Trophoblast cell (in vitro differentiated cells and primary cell): ENCODE data around the gene CDC7. TPM values are rescaled to one million over a fixed set of nuclear protein-coding genes. Genes with fewer than 3 reads are reported as not detected.

ENCODE experiments used
- DNase-seq, 2 donors: peaks; one replicate each; pipeline ENCODE4 v3.0.0-alpha.2; 2016
- H2AFZ ChIP-seq: 2 replicates; pipeline ENCODE4 v1.6.1; 2013; ENCODE audit warnings: low read length, moderate library complexity, mild to moderate bottlenecking; ENCODE audit not compliant: insufficient read depth, poor library complexity
- H2AK5ac ChIP-seq: 2 replicates; pipeline ENCODE4 v1.6.1; 2013; ENCODE audit warnings: mild to moderate bottlenecking, low read length
- H2BK120ac ChIP-seq: 2 replicates; pipeline ENCODE4 v1.6.1; 2013; ENCODE audit warnings: low read length, mild to moderate bottlenecking, moderate library complexity; ENCODE audit not compliant: insufficient read depth, poor library complexity
- H2BK12ac ChIP-seq: 2 replicates; pipeline ENCODE4 v1.6.1; 2013; ENCODE audit warnings: mild to moderate bottlenecking, low read length, moderate library complexity
- H2BK5ac ChIP-seq: 2 replicates; pipeline ENCODE4 v1.6.1; 2013; ENCODE audit warnings: low read length, low read depth, moderate library complexity, mild to moderate bottlenecking; ENCODE audit not compliant: poor library complexity
- H3K14ac ChIP-seq: 2 replicates; pipeline ENCODE4 v1.6.1; 2013; ENCODE audit warnings: mild to moderate bottlenecking, low read length
- H3K18ac ChIP-seq: 2 replicates; pipeline ENCODE4 v1.6.1; 2013; ENCODE audit warnings: mild to moderate bottlenecking, low read length
- H3K23ac ChIP-seq: 2 replicates; pipeline ENCODE4 v1.6.1; 2013; ENCODE audit warnings: low read length
- H3K27ac ChIP-seq: 2 replicates; pipeline ENCODE4 v1.5.1; 2013; ENCODE audit warnings: low read depth, mild to moderate bottlenecking, inconsistent platforms, low read length, moderate library complexity
- H3K27me3 ChIP-seq: 2 replicates; pipeline ENCODE4 v1.6.1; 2013; ENCODE audit warnings: inconsistent platforms, mild to moderate bottlenecking, low read length, moderate library complexity; ENCODE audit not compliant: insufficient read depth
- H3K36me3 ChIP-seq, 2 experiments: 1 replicate in 1 of 2; 2 replicates in 1 of 2; pipeline ENCODE4 v1.6.1; 2013; ENCODE audit warnings: low read length in 2 of 2, mild to moderate bottlenecking in 2 of 2, moderate library complexity in 1 of 2; ENCODE audit not compliant: insufficient read depth in 2 of 2, control insufficient read depth in 1 of 2
- H3K4ac ChIP-seq: 2 replicates; pipeline ENCODE4 v1.6.1; 2013; ENCODE audit warnings: low read depth, mild to moderate bottlenecking, low read length, moderate library complexity
- H3K4me1 ChIP-seq, 2 experiments: 1 replicate in 1 of 2; 2 replicates in 1 of 2; pipeline ENCODE4 v1.6.1; 2013; ENCODE audit warnings: low read length in 2 of 2, mild to moderate bottlenecking in 2 of 2, moderate library complexity in 1 of 2; ENCODE audit not compliant: insufficient read depth in 2 of 2, control insufficient read depth in 1 of 2
- H3K4me2 ChIP-seq: 2 replicates; pipeline ENCODE4 v1.6.1; 2013; ENCODE audit warnings: inconsistent platforms, mild to moderate bottlenecking, low read length, moderate library complexity
- H3K4me3 ChIP-seq: 2 replicates; pipeline ENCODE4 v1.5.1; 2013; ENCODE audit warnings: mild to moderate bottlenecking, low read depth, low read length, inconsistent platforms
- H3K79me1 ChIP-seq: one replicate; pipeline ENCODE4 v1.6.1; 2013; ENCODE audit warnings: low read length
- H3K79me2 ChIP-seq: 2 replicates; pipeline ENCODE4 v1.6.1; 2013; ENCODE audit warnings: low read length, mild to moderate bottlenecking; ENCODE audit not compliant: control insufficient read depth, insufficient read depth, poor library complexity
- H3K9ac ChIP-seq: 2 replicates; pipeline ENCODE4 v1.6.1; 2013; ENCODE audit warnings: mild to moderate bottlenecking, low read length
- H3K9me3 ChIP-seq: 2 replicates; pipeline ENCODE4 v1.6.1; 2013; ENCODE audit warnings: low read depth, mild to moderate bottlenecking, control low read depth, inconsistent platforms, low read length; ENCODE audit not compliant: insufficient read depth
- H4K12ac ChIP-seq: 2 replicates; pipeline ENCODE4 v1.6.1; 2013; ENCODE audit warnings: low read depth, mild to moderate bottlenecking, low read length, moderate library complexity
- H4K8ac ChIP-seq: 2 replicates; pipeline ENCODE4 v1.6.1; 2013; ENCODE audit warnings: low read depth, mild to moderate bottlenecking, low read length, moderate library complexity
- H4K91ac ChIP-seq: one replicate; pipeline ENCODE4 v1.6.1; 2013; ENCODE audit warnings: low read depth, mild to moderate bottlenecking, low read length, moderate library complexity
- WGBS: extraction: QIAGEN DNeasy Blood & Tissue Kit; methylation state at CpG from one replicate; pipeline ENCODE4 v1.1.7; 2013; ENCODE audit warnings: missing lambda C conversion rate; ENCODE audit not compliant: insufficient read length, insufficient coverage; ENCODE audit errors: extremely low coverage; 5-methylcytosine and 5-hydroxymethylcytosine counted together
- polyA plus RNA-seq: library from polyadenylated mRNA; stranded (reverse); fragments of 200-250 nt; gene quantifications from 2 replicates; pipeline ENCODE4 v1.2.3, GENCODE V29; 2013

The CDC7 gene
- 6.8 and 7.3 TPM in 2 replicates for polyA plus RNA-seq

- peak within 1 kb of the TSS; percentile 95 for H3K27ac ChIP-seq
- peaks cover 2% of the 10 kb centered on the region for H3K79me2 ChIP-seq
- no CpG with 5 or more reads among the region's 68 CpGs for WGBS
- no peak within 1 kb of the TSS for H3K23ac ChIP-seq
- H3K27me3 ChIP-seq, result no peaks in the 10 kb centered on the region
- H2BK120ac ChIP-seq, result peak within 1 kb of the TSS; percentile 68
- peaks cover 7% of the 10 kb centered on the region for H3K79me1 ChIP-seq
- peak within 1 kb of the TSS; percentile 87 for H3K9ac ChIP-seq
- H3K18ac ChIP-seq, result peak within 1 kb of the TSS; percentile 88
- H3K4me1 ChIP-seq, result no peaks in the 10 kb centered on the region
- H3K14ac ChIP-seq, result peak within 1 kb of the TSS; percentile 95
- H3K9me3 ChIP-seq, result no peaks in the 10 kb centered on the region
- H4K91ac ChIP-seq, result peak within 1 kb of the TSS; percentile 95
- peak within 1 kb of the TSS; percentile 51 for H2BK12ac ChIP-seq
- peak within 1 kb of the TSS; percentile 82 for H2AK5ac ChIP-seq
- H2BK5ac ChIP-seq, result peak within 1 kb of the TSS; percentile 93
- H3K4ac ChIP-seq, result peak within 1 kb of the TSS; percentile 35
- peak; percentile 87 to 96 for DNase-seq
- H2AFZ ChIP-seq, result peak within 1 kb of the TSS; percentile 85
- peak within 1 kb of the TSS; percentile 77 for H3K4me3 ChIP-seq
- peak within 1 kb of the TSS; percentile 89 for H4K12ac ChIP-seq
- no peaks in the 10 kb centered on the region for H3K36me3 ChIP-seq
- H4K8ac ChIP-seq, result peak within 1 kb of the TSS; percentile 95
- H3K4me2 ChIP-seq, result peak within 1 kb of the TSS; percentile 76
Observed at GRCh38 chr1:91500756-91501522, at the start of gene CDC7. TSS of gene CDC7 (plus strand) at chr1:91500851. CDS start at chr1:91501717, 866 bp downstream.

- H3K36me3 ChIP-seq, result no peaks in the 10 kb centered on the region
- no peak for DNase-seq
- no peak overlapping the region for H3K9ac ChIP-seq
- H3K18ac ChIP-seq, result no peak overlapping the region
- no CpG with 5 or more reads among the region's 2 CpGs for WGBS
- H3K79me1 ChIP-seq, result no peaks in the 10 kb centered on the region
- no peaks in the 10 kb centered on the region for H3K9me3 ChIP-seq
- no peak overlapping the region for H4K91ac ChIP-seq
- no peak overlapping the region for H3K4me3 ChIP-seq
- no peak overlapping the region for H2BK120ac ChIP-seq
- no peak overlapping the region for H2BK12ac ChIP-seq
- no peak overlapping the region for H3K23ac ChIP-seq
- no peaks in the 10 kb centered on the region for H3K79me2 ChIP-seq
- no peak overlapping the region for H2AK5ac ChIP-seq
- no peak overlapping the region for H4K12ac ChIP-seq
- H3K27ac ChIP-seq, result no peak overlapping the region
- no peak overlapping the region for H3K14ac ChIP-seq
- no peak overlapping the region for H3K4ac ChIP-seq
- no peak overlapping the region for H4K8ac ChIP-seq
- H3K27me3 ChIP-seq, result no peaks in the 10 kb centered on the region
- H2AFZ ChIP-seq, result no peak overlapping the region
- H2BK5ac ChIP-seq, result no peak overlapping the region
- H3K4me1 ChIP-seq, result no peaks in the 10 kb centered on the region
- H3K4me2 ChIP-seq, result no peak overlapping the region
Observed at GRCh38 chr1:91454136-91454535, 46.5 kb upstream of the CDC7 start.

- no CpG with 5 or more reads among the region's 3 CpGs for WGBS
- H2AFZ ChIP-seq, result no peak overlapping the region
- no peak overlapping the region for H3K14ac ChIP-seq
Observed at GRCh38 chr1:91455334-91455733, 45.3 kb upstream of the CDC7 start.

GRCh38 chr1:91455896-91456295 lies 44.8 kb upstream of the CDC7 start:
- H4K91ac ChIP-seq, result no peak overlapping the region
- DNase-seq, result no peak
- no CpG with 5 or more reads among the region's 1 CpG for WGBS

More at GRCh38 chr1:91455334-91455733, 45.3 kb upstream of the CDC7 start:
- Histone ChIP-seq H3K4ac (no peak overlapping the region), H3K9me3 (no peaks in the 10 kb centered on the region), H4K8ac (no peak overlapping the region), H4K91ac (no peak overlapping the region), H3K4me3 (no peak overlapping the region), H2BK5ac (no peak overlapping the region), H2AK5ac (no peak overlapping the region), H3K18ac (no peak overlapping the region), H4K12ac (no peak overlapping the region), H3K23ac (no peak overlapping the region), H3K79me2 (no peaks in the 10 kb centered on the region), H3K4me1 (no peaks in the 10 kb centered on the region), H3K79me1 (no peaks in the 10 kb centered on the region), H2BK12ac (no peak overlapping the region), H3K27ac (no peak overlapping the region), H3K4me2 (no peak overlapping the region), H3K27me3 (no peaks in the 10 kb centered on the region), H3K9ac (no peak overlapping the region), H3K36me3 (no peaks in the 10 kb centered on the region), H2BK120ac (no peak overlapping the region)
- no peak for DNase-seq

More at GRCh38 chr1:91455896-91456295, 44.8 kb upstream of the CDC7 start:
- no peak overlapping the region for H2AK5ac ChIP-seq
- no peaks in the 10 kb centered on the region for H3K79me2 ChIP-seq
- H2BK12ac ChIP-seq, result no peak overlapping the region
- no peak overlapping the region for H2BK120ac ChIP-seq
- no peak overlapping the region for H3K4ac ChIP-seq
- H4K8ac ChIP-seq, result no peak overlapping the region
- H3K27me3 ChIP-seq, result no peaks in the 10 kb centered on the region
- H3K4me1 ChIP-seq, result no peaks in the 10 kb centered on the region
- H3K4me3 ChIP-seq, result no peak overlapping the region
- no peak overlapping the region for H3K23ac ChIP-seq
- no peak overlapping the region for H2AFZ ChIP-seq
- no peak overlapping the region for H3K9ac ChIP-seq
- H3K14ac ChIP-seq, result no peak overlapping the region
- no peak overlapping the region for H4K12ac ChIP-seq
- no peaks in the 10 kb centered on the region for H3K9me3 ChIP-seq
- no peak overlapping the region for H3K4me2 ChIP-seq
- no peak overlapping the region for H2BK5ac ChIP-seq
- no peaks in the 10 kb centered on the region for H3K79me1 ChIP-seq
- H3K18ac ChIP-seq, result no peak overlapping the region
- H3K27ac ChIP-seq, result no peak overlapping the region
- H3K36me3 ChIP-seq, result no peaks in the 10 kb centered on the region
